ENCODE measurements around the gene UBQLN4. TPM values are rescaled to one million over a fixed set of nuclear protein-coding genes. Genes with fewer than 3 reads are reported as not detected.
"Not testable (repeated sequence)": the region's sequence is repeated elsewhere in the genome, so short reads cannot be mapped to it uniquely, and the experiment has no call there.

The UBQLN4 gene
- total RNA-seq, 1 experiment from 2014 or later: 37.3 TPM

- ChIA-PET CTCF (interaction anchor here (0.7 to 3.8 kb wide), 18 partner anchors 9 to 152 kb away, joined by 3 to 27 read pairs (median 6); partner anchors contain the start of genes ARHGEF2, LAMTOR2, MEX3A and RAB25), POLR2A (interaction anchor here (0.8 to 3.8 kb wide), 5 partner anchors 8 to 95 kb away, joined by 3 to 17 read pairs (median 4); partner anchors contain the start of genes ARHGEF2, RAB25 and UBQLN4)
- Mint-ChIP-seq H3K9me3 (no peaks in the 10 kb centered on the region), H3K27ac (peak overlapping the region; percentile 81), H3K4me1 (peaks cover 65% of the 10 kb centered on the region), H3K36me3 (peaks cover 19% of the 10 kb centered on the region), H3K4me3 (0 out of 2 replicates have a peak overlapping the region, but pooled peaks have one; percentile 11), H3K27me3 (ENCODE audit: low read depth) (no peaks in the 10 kb centered on the region)
- ATAC-seq: no peak
- no peak for TF ChIP-seq ATF6 (CRISPR knock-in tag; IDR thresholded peaks at IDR 0.05)
- TF ChIP-seq MAX (CRISPR knock-in tag; IDR thresholded peaks at IDR 0.05): no peak
- 0 out of 2 replicates have a peak, but pooled peaks have one; percentile 7 for TF ChIP-seq HMGA2 (CRISPR knock-in tag; IDR thresholded peaks at IDR 0.05)
- TF ChIP-seq ZNF317 (CRISPR knock-in tag; IDR thresholded peaks at IDR 0.05; ENCODE audit: borderline replicate concordance, low read depth): no peak
- TF ChIP-seq AR (CRISPR knock-in tag; IDR thresholded peaks at IDR 0.05): no peak
- DNase-seq (ENCODE audit: low spot score): no peak
Measured at GRCh38 chr1:156073110-156073687, 19.6 kb upstream of the UBQLN4 start.

GRCh38 chr1:156072251-156072650 is 18.7 kb upstream of the UBQLN4 start:
- CTCF ChIA-PET: interaction anchor here (1.5 to 3.8 kb wide), 3 partner anchors 19 to 83 kb away, joined by 7 to 27 read pairs (median 7); partner anchors contain the start of gene UBQLN4
- H3K36me3 Mint-ChIP-seq: peaks cover 24% of the 10 kb centered on the region
- DNase-seq (ENCODE audit: low spot score) (no peak), ATAC-seq (no peak)
- peaks cover 55% of the 10 kb centered on the region for H3K4me1 Mint-ChIP-seq
- no peak overlapping the region for H3K4me3 Mint-ChIP-seq
- no peak for TF ChIP-seq ETV6 (CRISPR knock-in tag; IDR thresholded peaks at IDR 0.05)
- no peak for TF ChIP-seq CBFB (CRISPR knock-in tag; IDR thresholded peaks at IDR 0.05; ENCODE audit: low read depth)
- no peak for TF ChIP-seq SMAD3 (CRISPR knock-in tag; IDR thresholded peaks at IDR 0.05; ENCODE audit: borderline replicate concordance)
- no peak for TF ChIP-seq MXD4 (CRISPR knock-in tag; IDR thresholded peaks at IDR 0.05; ENCODE audit: borderline replicate concordance)
- TF ChIP-seq ZNF232 (CRISPR knock-in tag; IDR thresholded peaks at IDR 0.05): no peak
- TF ChIP-seq CDX4 (CRISPR knock-in tag; IDR thresholded peaks at IDR 0.05; ENCODE audit: borderline replicate concordance): no peak
- no peaks in the 10 kb centered on the region for H3K27me3 Mint-ChIP-seq (ENCODE audit: low read depth)
- POLR2A ChIA-PET: interaction anchor here (1.0 to 3.8 kb wide), 3 partner anchors 11 to 111 kb away, joined by 3 to 17 read pairs (median 4); partner anchors contain the start of gene RAB25
- no peaks in the 10 kb centered on the region for H3K9me3 Mint-ChIP-seq
- peak overlapping the region; percentile 81 for H3K27ac Mint-ChIP-seq

GRCh38 chr1:156071332-156071816 is 17.8 kb upstream of the UBQLN4 start:
- CTCF ChIA-PET: interaction anchor here (0.5 kb wide), 1 partner anchor 129 kb away, joined by 3 read pairs; no protein-coding TSS in a partner anchor
- POLR2A ChIA-PET: interaction anchor here (0.9 to 1.6 kb wide), 3 partner anchors 10 to 110 kb away, joined by 3 to 5 read pairs (median 3); partner anchors contain the start of genes MEX3A and RAB25
- DNase-seq (ENCODE audit: low spot score); H3K27me3 Mint-ChIP-seq (ENCODE audit: low read depth); H3K9me3 Mint-ChIP-seq; ATAC-seq; H3K4me3 Mint-ChIP-seq: not testable (repeated sequence)
- H3K27ac Mint-ChIP-seq: peak overlapping the region; percentile 67
- H3K4me1 Mint-ChIP-seq: peaks cover 50% of the 10 kb centered on the region
- H3K36me3 Mint-ChIP-seq: peaks cover 24% of the 10 kb centered on the region
- TF ChIP-seq ZNF121 (CRISPR knock-in tag; IDR thresholded peaks at IDR 0.05): peak; percentile 99

All from WTC11 (cell line).